GM12878 (cell line): Measurements from ENCODE around the gene TYR. TPM values are rescaled to one million over a fixed set of nuclear protein-coding genes. Genes with fewer than 3 reads are reported as not detected.
"Not testable (repeated sequence)": the region's sequence is repeated elsewhere in the genome, so short reads cannot be mapped to it uniquely, and the experiment has no call there.

Experiments
- ATAC-seq: fragments of 200-7000 bp; cut with Tn5 transposase; 3 replicates; pipeline ENCODE4 v1.9.1; 2020; ENCODE audit warnings: mild to moderate bottlenecking, moderate library complexity
- BruUV-seq: library from RNA; stranded (reverse); fragments of 400-500 nt; replicated peaks from 2 replicates; lab custom pipeline; 2021; lab: Mats Ljungman, UMichigan
- CTCF ChIA-PET: fragments of 300-600 bp; sonication (Branson Sonifier 250); formaldehyde crosslinking; extraction: SDS; loops from one replicate; lab custom pipeline; 2021; ENCODE audit warnings: inconsistent platforms; lab: Yijun Ruan, JAX
- POLR2A ChIA-PET: fragments of 350-600 bp; formaldehyde crosslinking; extraction: SDS; loops from one replicate; lab custom pipeline; 2021; ENCODE audit warnings: inconsistent platforms; lab: Charles Lee
- RAD21 ChIA-PET: fragments of 300-600 bp; sonication (Branson Sonifier 250); formaldehyde crosslinking; loops from one replicate; lab custom pipeline; 2023; ENCODE audit warnings: antibody characterized with exemption; ENCODE audit not compliant: unreplicated experiment; lab: Charles Lee
- SMC1A ChIA-PET: fragments of 300-600 bp; sonication (Branson Sonifier 250); formaldehyde crosslinking; loops from one replicate; lab custom pipeline; 2023; ENCODE audit not compliant: unreplicated experiment, uncharacterized antibody; lab: Charles Lee
- DNase-seq: peaks from one replicate; pipeline ENCODE4 v3.0.0-alpha.2; 2011; ENCODE audit warnings: low read depth, low spot score
- FAIRE-seq: peaks from 3 replicates; lab custom pipeline; 2011; peaks lifted over from hg19 to GRCh38; lab: Jason Lieb, UNC
- H2AFZ ChIP-seq: 2 replicates; pipeline ENCODE4 v1.6.0; 2011; ENCODE audit warnings: low read depth, low read length, control low read depth; ENCODE audit not compliant: control insufficient read depth
- H3K27ac ChIP-seq: 2 replicates; pipeline ENCODE4 v1.5.1; 2011; ENCODE audit warnings: control low read depth; ENCODE audit not compliant: control insufficient read depth, insufficient read depth
- H3K27me3 ChIP-seq, 2 experiments: replicated peaks in 1 of 2; 2 replicates each; pipeline versions ENCODE4 v1.6.0 to v1.6.1; 2011; ENCODE audit warnings: low read length in 1 of 2; ENCODE audit not compliant: control insufficient read depth in 2 of 2, insufficient read depth in 2 of 2
- H3K36me3 ChIP-seq, 2 experiments: 2 replicates each; pipeline ENCODE4 v1.5.1; 2011; ENCODE audit warnings: low read length in 1 of 2; ENCODE audit not compliant: control insufficient read depth in 2 of 2, insufficient read depth in 2 of 2
- H3K4me1 ChIP-seq: 2 replicates; pipeline ENCODE4 v1.6.1; 2011; ENCODE audit warnings: mild to moderate bottlenecking, low read length, moderate library complexity, mixed read lengths; ENCODE audit not compliant: control insufficient read depth, insufficient read depth
- H3K4me2 ChIP-seq: 2 replicates; pipeline ENCODE4 v1.6.0; 2011; ENCODE audit warnings: control low read depth; ENCODE audit not compliant: control insufficient read depth, insufficient read depth
- H3K4me3 ChIP-seq: fragments of 200-600 bp; sonication (generic); 2 replicates; pipeline ENCODE4 v1.5.1; 2016
- H3K79me2 ChIP-seq: 2 replicates; pipeline ENCODE4 v1.6.0; 2011; ENCODE audit warnings: low read length; ENCODE audit not compliant: control insufficient read depth, insufficient read depth
- H3K9ac ChIP-seq: 2 replicates; pipeline ENCODE4 v1.8.0; 2011; ENCODE audit warnings: low read length, control low read depth, mixed read lengths; ENCODE audit not compliant: control insufficient read depth, insufficient read depth
- H3K9me3 ChIP-seq: replicated peaks from 3 replicates; pipeline ENCODE4 v1.5.1; 2011; ENCODE audit warnings: mild to moderate bottlenecking, low read length; ENCODE audit not compliant: control insufficient read depth, insufficient read depth
- H4K20me1 ChIP-seq: 2 replicates; pipeline ENCODE4 v1.6.0; 2011; ENCODE audit not compliant: control insufficient read depth, insufficient read depth
- WGBS: methylation state at CpG from one replicate; pipeline ENCODE4 v1.1.6; 2016; ENCODE audit warnings: low lambda C conversion rate; ENCODE audit not compliant: insufficient replicate concordance, insufficient coverage; ENCODE audit errors: missing lambda C conversion rate; 5-methylcytosine and 5-hydroxymethylcytosine counted together
- in situ Hi-C: fragments of 300-500 bp; cut with MboI; formaldehyde crosslinking; loops from 9 replicates; pipeline ENCODE4 v1.14.3; 2018; ENCODE audit warnings: mixed read lengths
- intact Hi-C: fragments of 100-400 bp; cut with micrococcal nuclease; formaldehyde crosslinking; loops from one replicate; pipeline ENCODE4 v1.14.2; 2022; ENCODE audit not compliant: unreplicated experiment
- polyA plus RNA-seq, 11 experiments: library from polyadenylated mRNA; depleted of rRNA in 4 of 11; unstranded in 6 of 11; stranded (reverse) in 5 of 11; fragments of >200 nt; fragmentation: Nextera tagmentation in 4 of 11; fragmentation: Illumina TruSeq in 1 of 11; extraction: Ambion mirVana in 4 of 11; extraction: Trizol in 1 of 11; gene quantifications; 1 replicate in 1 of 11; 2 replicates in 10 of 11; pipeline versions ENCODE4 v1.2.1 to v1.2.3, GENCODE V29; 2011 to 2016; ENCODE audit warnings: inconsistent platforms in 2 of 11, missing spikeins in 2 of 11, low read depth in 1 of 11
- total RNA-seq, 4 experiments: library from RNA; depleted of rRNA in 3 of 4; stranded (reverse); fragments of >200 nt in 3 of 4; fragmentation: Illumina TruSeq in 1 of 4; extraction: Trizol in 1 of 4; gene quantifications; 2 replicates each; pipeline versions ENCODE4 v1.2.1 to v1.2.3, GENCODE V29; 2013 to 2021

Gene TYR
- total and polyA plus RNA-seq, 10 of the 15 experiments (the other 5 are each of a cell fraction or from before 2014, with no cell fraction given), result not detected

DNA sequence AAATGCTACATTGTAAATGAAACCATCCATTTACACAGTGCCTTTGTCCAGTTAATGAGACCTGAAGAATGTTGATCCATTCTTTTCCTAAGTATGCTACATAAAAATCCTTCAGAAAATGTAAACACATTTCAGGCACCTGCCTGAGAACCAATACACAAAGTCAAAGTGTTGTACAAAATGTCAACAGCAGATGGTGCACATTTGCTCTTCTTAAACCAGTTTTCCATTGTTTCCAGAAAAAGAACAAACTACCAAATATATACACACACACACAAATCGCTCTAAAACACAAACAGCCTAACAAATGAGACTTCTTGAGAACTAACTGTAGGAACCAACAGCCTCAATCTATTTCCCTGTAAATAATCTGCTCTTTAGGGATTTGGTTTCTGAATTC is 156.0 kb downstream of the TYR start:
- POLR2A ChIA-PET, H3K4me3 ChIP-seq, H3K27ac ChIP-seq, SMC1A ChIA-PET, H3K27me3 ChIP-seq, H3K4me1 ChIP-seq, BruUV-seq, H3K4me2 ChIP-seq, H3K36me3 ChIP-seq, intact Hi-C loops, DNase-seq, in situ Hi-C loops, RAD21 ChIA-PET, FAIRE-seq, H3K79me2 ChIP-seq, H3K9ac ChIP-seq, H3K9me3 ChIP-seq, ATAC-seq, H2AFZ ChIP-seq, H4K20me1 ChIP-seq, CTCF ChIA-PET: not testable (repeated sequence)
- 0% methylated on average over 1 of the region's 1 CpG for WGBS

- H3K4me2 ChIP-seq, RAD21 ChIA-PET, in situ Hi-C loops, ATAC-seq, H3K9ac ChIP-seq, H3K9me3 ChIP-seq, POLR2A ChIA-PET, SMC1A ChIA-PET, H3K4me1 ChIP-seq, BruUV-seq, CTCF ChIA-PET, H4K20me1 ChIP-seq, H3K36me3 ChIP-seq, H3K27me3 ChIP-seq, H2AFZ ChIP-seq, H3K27ac ChIP-seq, H3K79me2 ChIP-seq, H3K4me3 ChIP-seq, FAIRE-seq, DNase-seq, intact Hi-C loops: not testable (repeated sequence)
- 1% methylated on average over 4 of the region's 4 CpGs for WGBS
Observed at GRCh38 chr11:89337100-89337650, 159.5 kb downstream of the TYR start.

GRCh38 chr11:89338073-89338472 is 160.4 kb downstream of the TYR start:
- in situ Hi-C loops, H3K9me3 ChIP-seq, CTCF ChIA-PET, H4K20me1 ChIP-seq, DNase-seq, H3K27me3 ChIP-seq, H3K36me3 ChIP-seq, ATAC-seq, H3K4me3 ChIP-seq, FAIRE-seq, BruUV-seq, H3K79me2 ChIP-seq, POLR2A ChIA-PET, intact Hi-C loops, H3K4me1 ChIP-seq, H3K9ac ChIP-seq, H3K4me2 ChIP-seq, H3K27ac ChIP-seq, SMC1A ChIA-PET, RAD21 ChIA-PET, H2AFZ ChIP-seq: not testable (repeated sequence)
- 3% methylated on average over 2 of the region's 2 CpGs for WGBS

DNA sequence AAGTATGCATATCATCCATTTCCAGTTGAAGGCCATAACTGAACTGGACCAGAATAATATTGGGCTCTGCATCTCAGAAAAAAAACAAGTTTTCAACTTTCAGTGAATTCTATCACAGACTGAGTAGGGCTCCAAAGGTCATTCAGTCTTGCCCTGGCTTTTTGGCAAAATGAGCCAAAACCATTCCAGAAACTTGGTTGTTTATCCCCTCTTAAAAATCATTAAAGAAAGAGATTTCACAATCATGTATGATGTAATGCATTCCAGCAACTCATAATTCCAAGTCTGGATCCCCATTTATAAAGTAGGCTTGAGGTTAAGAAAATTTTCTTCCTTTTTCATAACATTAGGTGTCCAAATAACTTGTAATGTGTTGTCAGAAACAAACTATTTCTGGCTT is 162.8 kb downstream of the TYR start:
- RAD21 ChIA-PET, SMC1A ChIA-PET, H3K9me3 ChIP-seq, H3K9ac ChIP-seq, CTCF ChIA-PET, intact Hi-C loops, H3K36me3 ChIP-seq, H3K4me2 ChIP-seq, H3K4me3 ChIP-seq, DNase-seq, H3K27ac ChIP-seq, BruUV-seq, in situ Hi-C loops, H2AFZ ChIP-seq, H3K4me1 ChIP-seq, POLR2A ChIA-PET, H3K79me2 ChIP-seq, FAIRE-seq, H3K27me3 ChIP-seq, H4K20me1 ChIP-seq, ATAC-seq: not testable (repeated sequence)
